Mesothelial cell of epicardium (in vitro differentiated cells): ENCODE data around the gene ADSL. TPM values are rescaled to one million over a fixed set of nuclear protein-coding genes. Genes with fewer than 3 reads are reported as not detected.
"Not testable (repeated sequence)": the region's sequence is repeated elsewhere in the genome, so short reads cannot be mapped to it uniquely, and the experiment has no call there.

Source experiments
- DNase-seq, 2 experiments: peaks; one replicate each; pipeline ENCODE4 v3.0.0; 2021; ENCODE audit warnings: low spot score in 2 of 2; ENCODE audit not compliant: unreplicated experiment in 2 of 2
- H3K27ac Mint-ChIP-seq: 2 replicates; pipeline ENCODE4 v1.8.0; 2021; ENCODE audit warnings: mixed read lengths
- H3K27me3 Mint-ChIP-seq: 2 replicates; pipeline ENCODE4 v1.8.0; 2021; ENCODE audit warnings: low read depth, mixed read lengths
- H3K36me3 Mint-ChIP-seq: 2 replicates; pipeline ENCODE4 v1.8.0; 2021; ENCODE audit warnings: mixed read lengths
- H3K4me1 Mint-ChIP-seq: 2 replicates; pipeline ENCODE4 v1.8.0; 2021; ENCODE audit warnings: mixed read lengths
- H3K4me3 Mint-ChIP-seq: 2 replicates; pipeline ENCODE4 v1.8.0; 2021; ENCODE audit warnings: mild to moderate bottlenecking, moderate library complexity, mixed read lengths
- H3K9me3 Mint-ChIP-seq: 2 replicates; pipeline ENCODE4 v1.8.0; 2021; ENCODE audit warnings: mixed read lengths
- total RNA-seq: library from RNA; stranded (reverse); gene quantifications from 3 replicates; pipeline ENCODE4 v1.2.1, GENCODE V29; 2021
- TF ChIP-seq, protein P1 (sequence below): fragments of 200-600 bp; sonication (generic); IDR thresholded peaks from one replicate; pipeline ENCODE4 v1.5.0; 2021; ENCODE audit warnings: antibody characterized with exemption; ENCODE audit not compliant: unreplicated experiment

Gene ADSL
- total RNA-seq, 1 donor from 2014 or later, result 73.4 TPM

DNA sequence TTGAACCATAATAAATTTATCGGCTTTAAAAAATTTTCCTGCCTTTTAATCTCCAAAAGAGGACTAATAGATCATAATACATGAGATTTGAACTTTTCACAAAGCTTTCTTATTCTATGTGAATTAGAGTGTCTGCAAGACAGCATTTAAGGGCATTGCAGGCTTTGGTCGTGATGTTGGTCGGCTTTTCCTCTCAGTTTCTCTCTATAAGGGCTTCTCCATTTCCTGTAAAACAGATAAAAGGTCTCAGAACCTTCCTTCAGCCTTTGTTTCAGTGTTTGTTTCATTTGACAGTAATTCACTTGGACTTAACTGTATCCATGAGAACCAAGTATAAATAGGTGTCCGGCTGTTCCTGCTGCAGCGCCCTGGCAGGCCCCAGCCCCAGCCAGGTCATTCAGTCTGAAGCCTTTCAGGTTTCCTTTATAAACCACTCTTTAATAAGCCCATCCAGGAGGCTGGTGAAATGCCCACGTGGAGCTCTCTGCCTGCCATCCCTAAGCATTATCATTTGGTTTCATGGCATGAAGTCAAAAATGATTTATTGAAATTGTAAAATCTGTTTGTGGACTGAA, 37.2 kb upstream of the ADSL start:
- peaks cover 6% of the 10 kb centered on the region for H3K4me1 Mint-ChIP-seq
- H3K9me3 Mint-ChIP-seq, result no peaks in the 10 kb centered on the region
- no peak overlapping the region for H3K4me3 Mint-ChIP-seq
- H3K36me3 Mint-ChIP-seq, result peaks cover 45% of the 10 kb centered on the region
- TF ChIP-seq, protein P1, sequence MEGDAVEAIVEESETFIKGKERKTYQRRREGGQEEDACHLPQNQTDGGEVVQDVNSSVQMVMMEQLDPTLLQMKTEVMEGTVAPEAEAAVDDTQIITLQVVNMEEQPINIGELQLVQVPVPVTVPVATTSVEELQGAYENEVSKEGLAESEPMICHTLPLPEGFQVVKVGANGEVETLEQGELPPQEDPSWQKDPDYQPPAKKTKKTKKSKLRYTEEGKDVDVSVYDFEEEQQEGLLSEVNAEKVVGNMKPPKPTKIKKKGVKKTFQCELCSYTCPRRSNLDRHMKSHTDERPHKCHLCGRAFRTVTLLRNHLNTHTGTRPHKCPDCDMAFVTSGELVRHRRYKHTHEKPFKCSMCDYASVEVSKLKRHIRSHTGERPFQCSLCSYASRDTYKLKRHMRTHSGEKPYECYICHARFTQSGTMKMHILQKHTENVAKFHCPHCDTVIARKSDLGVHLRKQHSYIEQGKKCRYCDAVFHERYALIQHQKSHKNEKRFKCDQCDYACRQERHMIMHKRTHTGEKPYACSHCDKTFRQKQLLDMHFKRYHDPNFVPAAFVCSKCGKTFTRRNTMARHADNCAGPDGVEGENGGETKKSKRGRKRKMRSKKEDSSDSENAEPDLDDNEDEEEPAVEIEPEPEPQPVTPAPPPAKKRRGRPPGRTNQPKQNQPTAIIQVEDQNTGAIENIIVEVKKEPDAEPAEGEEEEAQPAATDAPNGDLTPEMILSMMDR, result no peak
- DNase-seq, result no peak
- no peaks in the 10 kb centered on the region for H3K27me3 Mint-ChIP-seq
- peak overlapping the region; percentile 70 for H3K27ac Mint-ChIP-seq

GRCh38 chr22:40309631-40310030, 36.7 kb upstream of the ADSL start:
- H3K4me1 Mint-ChIP-seq, result peaks cover 6% of the 10 kb centered on the region
- H3K27me3 Mint-ChIP-seq, result no peaks in the 10 kb centered on the region
- H3K36me3 Mint-ChIP-seq, result peaks cover 49% of the 10 kb centered on the region
- no peaks in the 10 kb centered on the region for H3K9me3 Mint-ChIP-seq
- TF ChIP-seq, protein P1, result no peak
- DNase-seq, result no peak
- H3K27ac Mint-ChIP-seq, result peak overlapping the region; percentile 70
- H3K4me3 Mint-ChIP-seq, result no peak overlapping the region

- H3K27me3 Mint-ChIP-seq, result no peaks in the 10 kb centered on the region
Measured at GRCh38 chr22:40310081-40310767, 36.1 kb upstream of the ADSL start.

DNA sequence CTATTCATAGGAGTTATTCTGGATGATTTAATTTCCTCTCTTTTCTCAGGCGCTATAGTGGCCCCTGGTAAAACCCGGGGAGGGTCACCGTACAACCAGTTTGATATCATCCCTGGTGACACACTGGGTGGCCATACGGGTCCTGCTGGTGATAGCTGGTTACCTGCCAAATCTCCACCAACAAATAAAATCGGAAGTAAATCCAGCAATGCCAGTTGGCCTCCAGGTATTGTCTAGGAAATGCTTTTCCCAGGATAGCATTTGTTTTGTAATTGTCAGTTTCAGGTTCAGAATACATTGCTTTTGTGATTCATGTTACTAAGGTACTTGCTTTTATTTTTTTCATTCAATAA, 35.6 kb upstream of the ADSL start:
- Mint-ChIP-seq H3K9me3 (no peaks in the 10 kb centered on the region), H3K27ac (peak overlapping the region; percentile 70), H3K4me3 (no peak overlapping the region), H3K36me3 (peaks cover 55% of the 10 kb centered on the region), H3K27me3 (no peaks in the 10 kb centered on the region), H3K4me1 (peaks cover 6% of the 10 kb centered on the region)
- TF ChIP-seq, protein P1, result no peak
- DNase-seq, result no peak

More at GRCh38 chr22:40310081-40310767, 36.1 kb upstream of the ADSL start:
- no peak overlapping the region for H3K4me3 Mint-ChIP-seq
- TF ChIP-seq, protein P1, result no peak
- DNase-seq, result no peak
- peak overlapping the region; percentile 70 for H3K27ac Mint-ChIP-seq
- H3K9me3 Mint-ChIP-seq, result no peaks in the 10 kb centered on the region
- peaks cover 50% of the 10 kb centered on the region for H3K36me3 Mint-ChIP-seq
- peaks cover 6% of the 10 kb centered on the region for H3K4me1 Mint-ChIP-seq

- not testable (repeated sequence) for H3K9me3 Mint-ChIP-seq, H3K27ac Mint-ChIP-seq, H3K4me3 Mint-ChIP-seq, H3K4me1 Mint-ChIP-seq, H3K27me3 Mint-ChIP-seq, DNase-seq
- H3K36me3 Mint-ChIP-seq, result peaks cover 60% of the 10 kb centered on the region
Measured at GRCh38 chr22:40311646-40312045, 34.7 kb upstream of the ADSL start.

DNA sequence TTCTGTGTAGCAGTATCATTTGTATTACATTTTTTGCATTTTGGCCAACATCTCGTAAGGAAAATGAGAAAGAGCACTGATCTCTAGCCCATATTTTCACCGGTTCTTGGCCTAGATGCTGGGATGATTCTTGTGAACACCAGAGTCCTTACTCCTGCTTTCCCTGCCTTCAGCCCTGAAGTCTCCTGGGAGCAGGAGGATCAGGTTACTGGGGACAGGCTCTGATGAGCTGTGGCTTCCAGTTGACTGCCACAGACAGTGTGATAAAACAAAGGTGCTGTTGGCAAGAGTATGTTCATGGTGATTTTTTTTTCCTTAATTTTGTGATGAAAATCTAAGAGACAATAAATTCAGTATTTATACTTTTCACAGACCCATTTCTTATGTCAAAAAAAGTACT, 34.2 kb upstream of the ADSL start:
- peaks cover 64% of the 10 kb centered on the region for H3K36me3 Mint-ChIP-seq
- H3K4me3 Mint-ChIP-seq, result no peak overlapping the region
- DNase-seq, result no peak
- H3K9me3 Mint-ChIP-seq, result no peaks in the 10 kb centered on the region
- H3K27me3 Mint-ChIP-seq, result no peaks in the 10 kb centered on the region
- H3K4me1 Mint-ChIP-seq, result peaks cover 6% of the 10 kb centered on the region
- TF ChIP-seq, protein P1, result no peak
- H3K27ac Mint-ChIP-seq, result no peak overlapping the region
